Ecto neural progenitor cell (in vitro differentiated cells): Measurements from ENCODE around the gene CLDN4.
"Not testable (repeated sequence)": the region's sequence is repeated elsewhere in the genome, so short reads cannot be mapped to it uniquely, and the experiment has no call there.

Source experiments
- DNase-seq: peaks from one replicate; pipeline ENCODE4 v3.0.0-alpha.2; 2018; ENCODE audit warnings: low spot score

The CLDN4 gene

DNA sequence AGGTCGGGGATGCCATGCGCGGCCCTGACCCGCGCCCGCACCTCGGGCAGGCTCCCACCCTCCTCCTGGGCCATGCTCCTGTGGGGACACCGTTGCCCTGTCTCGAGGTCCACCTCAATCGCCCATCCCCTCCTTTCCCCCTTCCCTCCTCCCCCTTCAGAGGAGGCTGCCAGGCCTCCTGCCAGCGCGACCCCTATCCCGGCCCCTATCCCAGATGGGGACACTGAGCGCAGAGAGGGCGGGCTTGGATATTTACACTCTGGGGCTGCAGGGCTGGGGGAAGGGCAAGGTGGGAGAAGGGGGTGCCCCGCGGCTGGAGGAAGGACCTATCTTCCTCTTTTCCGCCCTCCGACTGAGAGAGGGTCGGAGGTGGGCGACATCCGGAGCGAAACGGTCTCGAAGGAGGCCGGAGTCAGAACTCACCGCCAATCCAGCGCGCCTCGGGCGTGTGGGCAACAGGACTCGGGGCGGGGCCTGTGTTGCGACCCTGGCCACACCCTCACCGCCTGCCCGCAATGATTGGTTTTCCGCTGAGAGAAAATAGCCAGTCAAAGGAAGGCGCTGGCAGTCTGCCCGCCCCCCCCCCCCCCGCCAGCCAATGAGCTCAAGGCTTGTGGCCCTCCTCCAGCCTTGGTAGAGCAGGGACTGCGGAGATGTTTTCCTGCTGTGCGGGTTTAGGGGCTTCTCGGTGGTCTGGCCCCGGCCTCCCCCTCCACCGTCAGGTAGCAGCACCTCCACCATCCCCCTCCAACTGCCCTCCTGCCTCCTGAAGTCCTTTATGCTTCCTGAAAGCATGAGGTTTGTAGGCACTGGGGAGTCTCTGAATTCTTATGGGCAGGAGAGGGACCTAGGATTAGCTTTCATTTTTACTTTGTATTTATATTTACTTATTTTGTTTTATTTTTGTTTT, 11.5 kb downstream of the CLDN4 start, which contains the start of gene METTL27:
TSS of gene METTL27 (minus strand) at position 450 of the 910 bp plus-strand sequence. CDS start at position 74, 376 bp downstream.
- peak; percentile 96 for DNase-seq

DNA sequence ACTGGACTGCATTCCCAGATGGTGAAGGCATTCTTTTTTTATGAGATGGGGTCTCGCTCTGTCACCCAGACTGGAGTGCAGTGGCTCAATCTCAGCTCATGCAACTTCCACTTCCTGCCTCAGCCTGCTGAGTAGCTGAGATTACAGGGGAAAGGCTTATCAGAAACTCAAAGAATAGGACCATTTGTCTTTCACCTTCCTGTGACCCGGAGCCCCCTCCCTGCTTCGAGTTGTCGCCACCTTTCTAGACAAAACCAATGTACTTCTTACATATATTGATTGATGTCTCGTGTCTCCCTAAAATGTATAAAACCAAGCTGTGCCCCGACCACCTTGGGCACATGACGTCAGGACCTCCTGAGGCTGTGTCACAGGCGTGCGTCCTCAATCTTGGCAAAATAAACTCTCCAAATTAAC, 13.3 kb downstream of the CLDN4 start:
- DNase-seq, result no peak

DNA sequence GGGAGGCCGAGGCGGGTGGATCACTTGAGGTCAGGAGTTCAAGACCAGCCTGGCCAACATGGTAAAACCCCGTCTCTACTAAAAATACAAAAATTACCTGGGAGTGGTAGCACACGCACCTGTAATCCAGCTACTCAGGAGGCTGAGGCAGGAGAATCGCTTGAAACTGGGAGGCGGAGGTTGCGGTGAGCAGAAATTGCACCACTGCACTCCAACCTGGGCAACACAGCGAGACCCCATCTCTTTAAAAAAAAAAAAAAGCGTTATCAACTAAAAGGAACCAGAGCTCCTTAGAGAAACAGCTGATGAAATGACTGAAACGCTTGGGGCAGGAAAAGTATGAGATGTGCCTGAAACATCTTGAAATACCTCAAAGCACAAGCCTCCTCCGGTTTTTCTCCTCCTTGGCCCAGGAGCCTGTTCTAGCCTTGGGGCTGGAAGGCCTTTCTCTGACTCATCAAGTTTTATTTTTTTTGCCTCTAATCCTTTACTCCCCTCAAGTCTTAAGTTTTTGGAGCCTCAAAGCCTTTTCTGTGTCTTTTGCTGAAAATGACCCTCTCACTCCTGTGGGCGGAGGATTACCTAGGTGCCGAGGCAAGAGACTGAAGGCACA, 14.2 kb downstream of the CLDN4 start:
- DNase-seq, result no peak

DNA sequence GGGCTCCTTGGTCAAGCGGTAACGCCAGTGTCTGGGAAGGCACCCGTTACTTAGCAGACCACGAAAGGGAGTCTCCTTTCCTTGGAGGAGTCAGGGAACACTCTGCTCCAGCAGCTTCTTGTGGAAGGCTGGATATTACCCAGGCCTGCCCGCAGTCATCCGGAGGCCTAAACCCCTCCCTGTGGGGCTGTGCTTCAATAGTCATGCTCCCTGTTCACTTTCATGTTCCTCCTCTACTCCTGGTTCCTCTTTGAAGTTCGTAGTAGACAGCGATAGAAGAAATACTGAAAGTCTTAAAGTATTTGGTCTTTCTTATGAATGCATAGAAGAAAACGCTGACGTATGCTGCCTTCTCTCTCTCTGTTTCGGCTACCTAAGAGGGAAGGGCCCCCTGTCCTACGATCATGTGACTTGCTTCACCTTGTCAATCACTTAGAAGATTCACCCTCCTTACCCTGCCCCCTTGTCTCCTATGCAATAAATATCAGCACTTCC, 15.0 kb downstream of the CLDN4 start:
- DNase-seq, result not testable (repeated sequence)

- no peak for DNase-seq
Observed at GRCh38 chr7:73847941-73848723, 17.3 kb downstream of the CLDN4 start.

DNA sequence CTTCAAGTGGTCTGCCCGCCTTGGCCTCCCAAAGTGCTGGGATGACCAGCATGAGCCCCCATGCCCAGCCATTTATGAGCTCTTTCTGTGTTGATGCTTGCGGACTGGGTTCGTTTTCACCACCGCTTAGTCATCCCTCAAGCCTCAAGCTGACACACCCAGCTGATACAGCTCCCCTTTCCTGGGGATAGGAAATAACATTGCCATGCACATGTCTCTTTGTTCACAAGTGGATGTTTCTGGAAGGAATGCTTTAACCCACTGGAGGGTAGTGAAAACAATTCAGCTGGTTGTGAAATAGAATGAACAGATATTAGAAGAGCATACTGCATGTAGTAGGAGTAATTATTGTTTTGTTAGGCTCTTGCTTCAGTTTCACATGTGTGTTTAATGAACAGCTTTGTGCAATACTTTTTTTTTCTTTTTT, 20.0 kb downstream of the CLDN4 start:
- DNase-seq, result no peak

GRCh38 chr7:73851410-73852338, 20.9 kb downstream of the CLDN4 start:
- no peak for DNase-seq

- no peak for DNase-seq
Observed at GRCh38 chr7:73852500-73852899, 21.7 kb downstream of the CLDN4 start.

DNA sequence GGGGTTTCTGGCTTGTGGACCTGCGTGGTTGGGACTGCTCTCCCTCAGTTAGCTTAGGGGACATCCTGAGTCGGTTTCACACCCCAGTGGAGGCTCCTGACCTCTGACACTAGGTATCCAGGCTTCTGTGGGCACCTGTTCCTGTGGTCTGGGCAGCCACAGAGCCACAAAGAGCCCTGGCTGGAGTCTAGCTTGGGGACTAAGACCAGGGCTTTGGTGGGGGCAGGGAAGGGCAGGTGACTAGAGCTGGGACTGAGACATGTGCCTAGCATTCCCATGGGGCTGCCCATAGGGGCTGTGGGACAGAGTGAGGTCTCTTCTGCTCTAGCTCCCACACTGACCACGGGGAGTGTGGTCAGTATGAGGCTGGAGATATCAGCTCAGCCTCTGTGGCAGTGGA, 26.1 kb downstream of the CLDN4 start:
- no peak for DNase-seq

GRCh38 chr7:73858807-73859206, 28.0 kb downstream of the CLDN4 start:
- no peak for DNase-seq

- DNase-seq, result no peak
Observed at GRCh38 chr7:73860859-73861258, 30.1 kb downstream of the CLDN4 start, which contains the start of gene TMEM270. Gene TMEM270 (plus strand): TSS chr7:73861159. CDS start chr7:73861195, 36 bp downstream.

- DNase-seq, result no peak
Observed at GRCh38 chr7:73861305-73861704, 30.5 kb downstream of the CLDN4 start.

- DNase-seq, result no peak
Observed at GRCh38 chr7:73864981-73865711, 34.4 kb downstream of the CLDN4 start.

- DNase-seq, result no peak
Observed at GRCh38 chr7:73865738-73866445, 35.1 kb downstream of the CLDN4 start.

GRCh38 chr7:73866446-73866767, 35.6 kb downstream of the CLDN4 start:
- no peak for DNase-seq

GRCh38 chr7:73869011-73869798, 38.4 kb downstream of the CLDN4 start:
- DNase-seq, result no peak

GRCh38 chr7:73870041-73870492, 39.3 kb downstream of the CLDN4 start:
- DNase-seq, result no peak

- no peak for DNase-seq
Observed at GRCh38 chr7:73871163-73872011, 40.6 kb downstream of the CLDN4 start.
